Stimulated activated CD8-positive, alpha-beta memory T cell treated with anti-CD3 and anti-CD28 coated beads, Interleukin-4, amount 100 ng/mL, for 1 hour (primary cell): ENCODE data around the gene BCAP31.
"Not testable (repeated sequence)": the region's sequence is repeated elsewhere in the genome, so short reads cannot be mapped to it uniquely, and the experiment has no call there.

Experiments used
- DNase-seq, 2 donors: peaks; one replicate each; pipeline ENCODE4 v3.0.0-alpha.2; 2020; ENCODE audit warnings: low read depth in 2 of 2, low spot score in 1 of 2

The BCAP31 gene

DNA sequence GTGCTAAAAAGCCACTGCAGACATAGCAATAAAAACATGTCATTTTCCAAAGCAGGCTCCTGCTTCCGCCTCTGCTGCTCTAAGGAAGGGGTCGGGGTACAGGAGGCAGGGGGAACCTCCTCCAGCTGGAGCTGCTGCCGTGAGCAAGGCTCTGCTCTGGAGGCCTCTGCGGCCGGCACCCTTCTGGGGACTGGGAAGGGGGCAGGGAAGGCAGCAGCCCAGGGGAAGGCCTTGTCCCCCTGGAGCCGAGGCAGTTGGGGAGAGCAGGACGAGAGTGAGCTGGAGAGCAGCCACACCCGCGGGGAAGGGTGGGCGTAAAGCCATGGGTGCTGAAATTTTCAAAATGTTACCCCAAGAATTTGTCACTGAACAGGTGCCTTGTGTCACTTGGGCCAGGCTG lies 27.6 kb downstream of the BCAP31 start:
- DNase-seq: not testable (repeated sequence)

DNA sequence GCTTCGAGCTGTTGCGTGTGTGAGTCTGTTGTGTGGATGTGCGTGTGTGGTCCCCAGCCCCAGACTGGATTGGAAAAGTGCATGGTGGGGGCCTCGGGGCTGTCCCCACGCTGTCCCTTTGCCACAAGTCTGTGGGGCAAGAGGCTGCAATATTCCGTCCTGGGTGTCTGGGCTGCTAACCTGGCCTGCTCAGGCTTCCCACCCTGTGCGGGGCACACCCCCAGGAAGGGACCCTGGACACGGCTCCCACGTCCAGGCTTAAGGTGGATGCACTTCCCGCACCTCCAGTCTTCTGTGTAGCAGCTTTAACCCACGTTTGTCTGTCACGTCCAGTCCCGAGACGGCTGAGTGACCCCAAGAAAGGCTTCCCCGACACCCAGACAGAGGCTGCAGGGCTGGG lies 28.1 kb downstream of the BCAP31 start:
- no peak for DNase-seq

DNA sequence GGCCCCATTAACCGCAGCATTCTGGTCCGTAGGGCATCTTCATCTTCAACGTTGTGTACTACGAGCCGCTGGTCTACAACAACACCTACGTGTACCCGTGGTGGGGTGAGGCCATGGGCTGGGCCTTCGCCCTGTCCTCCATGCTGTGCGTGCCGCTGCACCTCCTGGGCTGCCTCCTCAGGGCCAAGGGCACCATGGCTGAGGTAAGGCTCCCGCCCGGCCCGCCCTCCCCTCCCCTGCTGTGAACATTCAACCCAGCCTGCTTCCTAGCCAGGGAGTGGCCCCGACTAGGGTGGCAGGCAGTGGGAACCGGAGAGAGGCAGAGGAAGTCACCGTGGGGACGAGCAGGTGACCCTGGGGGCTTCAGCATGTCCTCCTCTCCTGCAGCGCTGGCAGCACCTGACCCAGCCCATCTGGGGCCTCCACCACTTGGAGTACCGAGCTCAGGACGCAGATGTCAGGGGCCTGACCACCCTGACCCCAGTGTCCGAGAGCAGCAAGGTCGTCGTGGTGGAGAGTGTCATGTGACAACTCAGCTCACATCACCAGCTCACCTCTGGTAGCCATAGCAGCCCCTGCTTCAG lies 29.4 kb downstream of the BCAP31 start:
- no peak for DNase-seq

- not testable (repeated sequence) for DNase-seq
Measured at GRCh38 chrX:153694256-153694655, 29.9 kb downstream of the BCAP31 start.

DNA sequence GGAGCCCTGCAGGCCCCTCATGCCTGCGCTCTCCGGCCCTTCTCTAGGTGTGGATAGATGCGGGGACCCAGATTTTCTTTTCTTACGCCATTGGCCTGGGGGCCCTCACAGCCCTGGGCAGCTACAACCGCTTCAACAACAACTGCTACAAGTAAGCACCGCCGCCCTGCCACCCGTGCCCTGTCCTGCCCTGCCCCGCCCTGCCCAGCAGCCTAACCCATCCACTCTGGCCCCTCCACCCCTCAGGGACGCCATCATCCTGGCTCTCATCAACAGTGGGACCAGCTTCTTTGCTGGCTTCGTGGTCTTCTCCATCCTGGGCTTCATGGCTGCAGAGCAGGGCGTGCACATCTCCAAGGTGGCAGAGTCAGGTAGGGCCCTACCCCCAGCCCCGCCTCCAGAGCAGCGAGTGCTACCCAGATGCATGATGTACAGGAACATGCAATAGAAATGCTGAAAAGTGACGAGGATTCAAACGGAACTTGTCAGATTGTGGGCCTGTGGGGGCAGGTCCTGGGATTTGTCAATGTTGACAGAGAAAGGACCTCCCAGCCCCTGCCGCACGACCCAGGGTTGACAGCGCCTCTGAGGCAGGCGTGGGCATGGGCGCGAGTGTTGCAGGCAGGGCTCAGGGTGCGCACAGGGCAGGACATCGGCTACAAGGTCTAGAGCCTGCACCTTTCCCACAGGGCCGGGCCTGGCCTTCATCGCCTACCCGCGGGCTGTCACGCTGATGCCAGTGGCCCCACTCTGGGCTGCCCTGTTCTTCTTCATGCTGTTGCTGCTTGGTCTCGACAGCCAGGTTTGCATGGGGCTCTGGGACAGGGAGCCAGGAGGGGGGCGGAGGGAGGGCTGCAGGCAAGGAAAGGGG lies 30.7 kb downstream of the BCAP31 start:
- no peak for DNase-seq

DNA sequence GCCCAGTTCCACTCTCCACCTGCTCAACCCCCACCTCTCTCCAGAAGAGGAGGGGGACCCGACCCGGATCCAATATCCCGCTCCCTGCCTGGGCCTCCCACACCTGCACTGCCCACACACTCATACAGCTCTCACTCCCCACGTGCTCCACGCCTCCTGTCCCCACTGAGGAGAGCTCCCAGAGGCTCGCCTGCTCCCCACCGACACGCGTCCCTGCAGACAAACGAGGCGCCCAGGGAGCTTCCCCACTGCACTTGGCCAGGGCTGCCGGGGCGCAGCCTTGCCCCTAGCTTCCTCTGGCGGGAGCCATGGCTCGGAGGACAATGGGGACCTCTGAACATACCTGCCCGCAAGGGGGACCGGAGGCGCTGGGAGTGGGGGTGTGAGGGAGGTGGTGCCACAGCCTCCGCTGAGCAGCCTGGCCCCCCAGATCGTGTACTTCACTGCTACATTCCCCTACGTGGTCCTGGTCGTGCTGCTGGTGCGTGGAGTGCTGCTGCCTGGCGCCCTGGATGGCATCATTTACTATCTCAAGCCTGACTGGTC lies 31.5 kb downstream of the BCAP31 start:
- DNase-seq: no peak

GRCh38 chrX:153692003-153692402 lies 32.2 kb downstream of the BCAP31 start:
- no peak for DNase-seq

GRCh38 chrX:153691032-153691827 lies 33.0 kb downstream of the BCAP31 start:
- DNase-seq: not testable (repeated sequence)

DNA sequence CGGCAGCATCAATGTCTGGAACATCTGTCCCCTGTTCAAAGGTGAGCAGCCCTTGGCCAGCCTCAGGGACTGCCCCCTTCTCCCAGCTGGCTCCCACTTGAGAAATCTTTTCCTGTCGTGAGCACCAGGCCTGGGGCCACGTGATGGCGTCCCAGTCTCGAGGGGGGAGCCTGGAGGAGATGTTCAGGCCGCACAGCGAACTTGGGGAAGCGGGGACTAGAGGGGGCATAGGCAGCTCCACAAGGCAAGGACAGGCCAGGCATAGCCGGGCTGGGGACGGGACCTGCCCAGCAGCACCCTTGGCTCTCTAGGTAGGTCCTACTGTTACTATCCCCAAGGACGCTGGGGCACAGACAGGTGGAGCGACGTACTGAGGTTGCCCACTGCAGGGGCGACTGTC lies 33.7 kb downstream of the BCAP31 start:
- DNase-seq: no peak

DNA sequence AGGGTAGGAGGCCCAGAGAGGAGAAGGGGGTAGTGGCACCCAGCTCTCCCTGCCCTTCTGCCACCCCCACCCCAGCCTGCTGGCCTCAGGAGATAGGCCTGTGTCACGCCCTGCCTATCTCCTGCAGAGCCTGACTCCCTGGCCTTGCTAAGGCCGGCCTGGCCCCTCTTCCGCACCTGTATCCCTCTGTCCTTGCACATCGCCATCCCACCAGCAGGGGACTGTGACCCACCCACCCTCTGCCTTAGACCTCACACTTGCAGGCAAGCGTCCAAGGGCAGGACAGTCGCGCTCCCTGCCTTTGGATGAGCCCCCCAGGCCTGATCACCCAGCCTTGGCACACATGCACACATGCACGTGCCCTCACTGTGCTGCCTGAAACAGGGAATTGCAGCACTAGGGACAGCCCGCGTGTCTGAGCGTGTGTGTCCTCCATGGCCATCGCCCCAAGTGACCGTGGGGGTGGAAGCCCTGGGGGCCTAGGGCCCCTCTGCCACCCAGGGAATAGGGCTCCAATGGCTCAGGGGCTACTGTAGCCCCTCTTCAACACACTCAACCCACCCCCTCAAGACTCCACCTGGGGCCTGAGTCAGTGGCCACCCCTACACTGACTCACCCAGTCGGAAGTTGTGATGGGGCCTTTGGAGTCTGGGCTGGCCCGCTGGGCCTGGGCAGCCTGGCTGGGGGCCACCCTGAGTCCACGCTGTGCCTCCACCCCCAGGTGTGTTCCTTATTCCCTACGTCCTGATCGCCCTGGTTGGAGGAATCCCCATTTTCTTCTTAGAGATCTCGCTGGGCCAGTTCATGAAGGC lies 34.3 kb downstream of the BCAP31 start:
- no peak for DNase-seq

- no peak for DNase-seq
Measured at GRCh38 chrX:153688911-153689590, 35.1 kb downstream of the BCAP31 start.

GRCh38 chrX:153688506-153688905 lies 35.7 kb downstream of the BCAP31 start:
- DNase-seq: no peak

GRCh38 chrX:153688071-153688470 lies 36.1 kb downstream of the BCAP31 start:
- DNase-seq: no peak

DNA sequence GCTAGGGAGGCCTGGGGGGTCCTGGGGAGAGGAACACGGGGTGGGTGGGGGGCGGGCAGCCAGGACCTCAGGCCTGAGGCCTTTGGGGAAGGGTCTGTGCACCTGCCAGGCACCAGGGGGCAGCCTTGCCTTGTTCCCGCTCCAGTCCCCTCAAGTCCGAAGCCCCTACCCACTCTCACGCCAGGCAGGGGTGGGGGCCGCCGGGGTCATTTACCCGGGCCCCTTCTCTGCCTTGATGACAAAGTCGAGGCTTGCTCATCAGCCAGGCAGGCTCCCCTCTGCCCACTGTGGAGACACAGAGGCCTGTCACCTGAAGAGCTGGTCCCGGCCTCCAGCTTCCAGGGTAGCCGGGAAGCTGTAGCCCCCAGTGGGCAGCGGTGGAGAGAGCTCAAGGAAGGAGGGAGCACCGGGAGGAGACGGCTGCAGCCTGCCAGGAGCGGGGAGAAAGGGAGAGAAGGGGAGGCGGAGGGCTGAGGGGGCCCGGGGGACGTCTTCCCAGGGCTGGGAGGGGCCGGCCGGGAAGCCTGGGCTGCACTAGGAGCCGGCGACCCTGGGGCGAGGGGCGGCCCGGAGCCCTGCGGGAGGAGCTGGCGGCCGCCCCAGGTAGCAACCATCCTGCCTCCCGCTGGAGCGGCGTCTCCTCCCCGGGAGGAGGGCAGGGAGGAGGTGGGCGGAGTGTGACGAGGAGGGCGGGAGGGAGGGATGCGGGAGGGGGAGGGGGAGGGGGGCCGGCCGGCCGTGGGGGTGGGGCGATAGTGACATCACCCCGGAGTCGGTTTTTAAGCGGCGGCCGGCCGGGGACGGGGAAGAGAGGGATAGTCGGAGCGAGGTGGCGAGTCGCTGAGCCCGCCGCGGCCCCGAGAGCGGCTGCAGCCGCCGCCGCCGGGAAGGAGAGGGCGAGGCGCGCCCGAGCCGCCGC lies 36.8 kb downstream of the BCAP31 start, which contains the start of gene SLC6A8:
SLC6A8 (plus strand) TSS at position 806 of the 919 bp plus-strand sequence. CDS start 649 bp downstream, outside the sequence.
- no peak for DNase-seq

GRCh38 chrX:153686711-153687110 lies 37.5 kb downstream of the BCAP31 start:
- DNase-seq: no peak

DNA sequence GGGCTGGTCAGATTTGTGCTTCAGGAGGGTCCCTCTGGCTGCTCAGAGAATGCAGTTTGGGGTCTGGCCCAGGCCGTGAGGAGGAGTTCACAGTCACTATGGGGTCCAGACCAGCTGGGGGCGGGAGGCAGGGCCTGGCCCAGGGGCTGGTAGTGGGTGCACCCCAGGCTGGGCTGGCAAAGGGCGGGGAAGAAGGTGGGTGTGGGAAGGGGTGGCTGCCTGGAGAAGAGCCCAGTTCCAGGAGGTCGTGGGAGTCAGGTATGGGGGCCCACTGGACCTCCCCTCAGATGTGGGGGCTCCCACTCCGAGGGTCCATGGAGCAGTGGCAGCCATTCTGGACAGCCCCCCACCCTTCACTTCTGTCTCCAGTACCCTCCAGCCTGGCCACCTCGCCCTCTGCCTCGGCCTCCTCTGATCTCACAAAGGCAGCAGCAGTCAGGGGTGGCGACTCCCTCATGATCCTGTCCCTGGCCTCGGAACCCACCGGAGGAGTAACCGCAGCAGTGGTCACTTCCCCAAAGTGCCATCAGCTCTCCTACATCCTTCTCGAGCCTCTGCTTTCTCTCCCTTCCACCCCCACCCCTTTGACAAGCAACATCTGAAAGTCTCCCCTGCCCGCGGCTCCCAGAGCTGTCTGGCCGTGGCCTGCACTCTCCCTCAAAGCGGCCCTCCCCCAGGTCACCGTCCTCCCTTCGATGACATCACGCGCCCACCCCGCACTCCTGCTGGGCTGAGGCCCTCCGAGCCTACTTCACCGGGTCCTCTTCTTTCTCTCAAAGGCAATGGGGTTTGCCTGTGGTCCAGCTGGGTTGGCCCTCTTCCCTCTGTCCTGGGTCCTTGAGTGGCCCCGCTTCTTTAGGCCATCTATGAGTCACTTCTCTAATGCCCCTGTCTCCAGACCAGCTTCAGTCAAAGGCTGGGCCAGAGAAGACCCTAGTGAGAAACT lies 38.2 kb downstream of the BCAP31 start:
- DNase-seq: no peak

DNA sequence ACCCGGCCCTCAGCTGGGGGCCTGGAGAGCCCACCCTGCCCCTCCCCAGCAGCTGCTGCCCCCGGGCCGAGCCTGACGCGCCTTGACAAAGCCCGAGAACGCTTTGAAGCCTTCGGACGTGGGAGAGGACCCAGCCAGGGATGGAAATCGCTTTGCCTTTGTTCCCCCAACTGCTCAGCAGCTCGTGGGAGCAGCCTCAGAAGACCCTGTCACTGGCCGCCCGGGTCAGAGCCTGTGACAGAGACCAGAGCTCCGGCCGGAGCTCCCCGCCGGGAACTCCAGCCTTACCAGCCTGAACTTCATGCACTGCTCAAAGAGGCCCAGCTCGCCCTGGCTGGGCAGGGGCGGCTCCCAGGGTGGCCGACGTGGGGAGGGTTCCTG lies 39.0 kb downstream of the BCAP31 start:
- DNase-seq: no peak
